Tibial nerve (tissue), 4 donors: Measurements from ENCODE around the gene HDHD5. TPM values are rescaled to one million over a fixed set of nuclear protein-coding genes. Genes with fewer than 3 reads are reported as not detected.
A peak's percentile ranks its signal among the peaks of the same experiment; 100 is the strongest.

Experiments used
- DNase-seq, 2 donors: peaks; one replicate each; pipeline ENCODE4 v3.0.0-alpha.2; 2019; ENCODE audit warnings: low spot score in 2 of 2
- H3K27ac ChIP-seq, 4 donors: fragments of 200-600 bp; sonication (generic) in 3 of 4; one replicate each; pipeline ENCODE4 v1.5.1; 2017 to 2019; ENCODE audit warnings: mild to moderate bottlenecking in 1 of 4
- H3K27me3 ChIP-seq, 2 donors: fragments of 200-600 bp; sonication (generic) in 1 of 2; one replicate each; pipeline versions ENCODE4 v1.5.1 to v1.6.0; 2017 to 2019
- H3K36me3 ChIP-seq, 3 donors: fragments of 200-600 bp; sonication (generic); one replicate each; pipeline ENCODE4 v1.5.1; 2018 to 2019
- H3K4me1 ChIP-seq, 4 donors: fragments of 200-600 bp; sonication (generic) in 3 of 4; one replicate each; pipeline ENCODE4 v1.5.1; 2017 to 2019
- H3K4me3 ChIP-seq, 4 donors: fragments of 200-600 bp; sonication (generic) in 3 of 4; one replicate each; pipeline ENCODE4 v1.5.1; 2017 to 2019; ENCODE audit warnings: mild to moderate bottlenecking in 1 of 4, moderate library complexity in 1 of 4
- H3K9me3 ChIP-seq, 4 donors: fragments of 200-600 bp; sonication (generic) in 3 of 4; one replicate each; pipeline ENCODE4 v1.5.1; 2017 to 2019
- CTCF ChIP-seq, 5 experiments: fragments of 200-600 bp in 3 of 5; fragments of 450-650 bp in 2 of 5; sonication (generic) in 3 of 5; IDR thresholded peaks; one replicate each; pipeline ENCODE4 v1.5.1; 2016 to 2019; ENCODE audit warnings: antibody characterized with exemption in 5 of 5, mild to moderate bottlenecking in 3 of 5, moderate library complexity in 2 of 5
- EP300 ChIP-seq, 2 donors: sonication (generic); formaldehyde crosslinking; IDR thresholded peaks; one replicate each; pipeline ENCODE4 v1.6.1; 2017; ENCODE audit warnings: antibody characterized with exemption in 2 of 2, mild to moderate bottlenecking in 1 of 2
- POLR2A ChIP-seq, 2 donors: fragments of 450-650 bp; IDR thresholded peaks; one replicate each; pipeline ENCODE4 v1.6.1; 2017; ENCODE audit warnings: antibody characterized with exemption in 2 of 2, mild to moderate bottlenecking in 2 of 2, moderate library complexity in 2 of 2
- whole genome bisulfite sequencing, 2 donors: methylation state at CpG; one replicate each; pipeline ENCODE4 v1.1.5; 2018; 5-methylcytosine and 5-hydroxymethylcytosine counted together
- total RNA-seq, 4 donors: library from RNA; depleted of rRNA; stranded (reverse); fragments of >200 nt; gene quantifications; one replicate each; pipeline ENCODE4 v1.1.0, GENCODE V29; 2016

HDHD5 gene
- total RNA-seq, 4 donors from 2014 or later = 34.7 to 51.3 (median 44.3) TPM

GRCh38 chr22:17109113-17109865 lies 49.8 kb downstream of the HDHD5 start:
- 84% methylated on average over 17 to 37 of the region's 42 CpGs for WGBS, 2 donors
- Histone ChIP-seq H3K27me3 (no peaks in the 10 kb centered on the region), H3K4me1 (no peaks in the 10 kb centered on the region), H3K4me3 (no peak overlapping the region), H3K9me3 (no peaks in the 10 kb centered on the region), H3K27ac (no peak overlapping the region), H3K36me3 (peaks cover 0 to 75% (median 38%) of the 10 kb centered on the region in 3 donors)
- no peak for TF ChIP-seq EP300 (IDR thresholded peaks at IDR 0.05)
- no peak for TF ChIP-seq POLR2A (IDR thresholded peaks at IDR 0.05)
- DNase-seq = no peak

- TF ChIP-seq POLR2A (IDR thresholded peaks at IDR 0.05) = no peak
- no peak for TF ChIP-seq CTCF (IDR thresholded peaks at IDR 0.05)
- TF ChIP-seq EP300 (IDR thresholded peaks at IDR 0.05) = no peak
- no peak overlapping the region for H3K4me3 ChIP-seq
- no peak overlapping the region for H3K27ac ChIP-seq
- H3K4me1 ChIP-seq = no peaks in the 10 kb centered on the region
- DNase-seq = no peak
- no peaks in the 10 kb centered on the region for H3K9me3 ChIP-seq
- H3K27me3 ChIP-seq = no peaks in the 10 kb centered on the region
- peaks cover 0 to 79% (median 38%) of the 10 kb centered on the region in 3 donors for H3K36me3 ChIP-seq
- WGBS, 2 donors = 91 to 97% methylated on average over 23 to 43 of the region's 66 CpGs
Observed at GRCh38 chr22:17108256-17109112, 50.6 kb downstream of the HDHD5 start.

- no peak for TF ChIP-seq CTCF (IDR thresholded peaks at IDR 0.05)
- no peak for TF ChIP-seq EP300 (IDR thresholded peaks at IDR 0.05)
- no peak for TF ChIP-seq POLR2A (IDR thresholded peaks at IDR 0.05)
- DNase-seq = no peak
- no peaks in the 10 kb centered on the region for H3K27me3 ChIP-seq
- H3K27ac ChIP-seq = no peak overlapping the region
- H3K9me3 ChIP-seq = no peaks in the 10 kb centered on the region
- peaks cover 0 to 89% (median 39%) of the 10 kb centered on the region in 3 donors for H3K36me3 ChIP-seq
- peaks cover 0 to under 1% (median 0%) of the 10 kb centered on the region in 4 donors for H3K4me1 ChIP-seq
- WGBS, 2 donors = 76 to 90% methylated on average over 4 to 6 of the region's 6 CpGs
- no peak overlapping the region for H3K4me3 ChIP-seq
Observed at GRCh38 chr22:17107547-17107810, 51.6 kb downstream of the HDHD5 start.

- 81 to 82% methylated on average over 15 of the region's 15 CpGs for WGBS, 2 donors
- no peak for DNase-seq
- Histone ChIP-seq H3K36me3 (peaks cover 0 to 94% (median 44%) of the 10 kb centered on the region in 3 donors), H3K9me3 (no peaks in the 10 kb centered on the region), H3K27ac (no peak overlapping the region), H3K4me1 (peaks cover 0 to 5% (median 0%) of the 10 kb centered on the region in 4 donors), H3K4me3 (no peak overlapping the region), H3K27me3 (no peaks in the 10 kb centered on the region)
- TF ChIP-seq CTCF (IDR thresholded peaks at IDR 0.05) (no peak), EP300 (IDR thresholded peaks at IDR 0.05) (peak in 1 of 2 donors; percentile 84)
Observed at GRCh38 chr22:17106785-17107546, 52.1 kb downstream of the HDHD5 start.

- TF ChIP-seq POLR2A (IDR thresholded peaks at IDR 0.05) = no peak
- TF ChIP-seq CTCF (IDR thresholded peaks at IDR 0.05) = no peak
- TF ChIP-seq EP300 (IDR thresholded peaks at IDR 0.05) = no peak
- H3K4me3 ChIP-seq = no peak overlapping the region
- H3K4me1 ChIP-seq = peaks cover 0 to 8% (median 0%) of the 10 kb centered on the region in 4 donors
- no peaks in the 10 kb centered on the region for H3K27me3 ChIP-seq
- 82 to 83% methylated on average over 12 of the region's 12 CpGs for WGBS, 2 donors
- H3K9me3 ChIP-seq = no peaks in the 10 kb centered on the region
- peaks cover 0 to 96% (median 49%) of the 10 kb centered on the region in 3 donors for H3K36me3 ChIP-seq
- no peak overlapping the region for H3K27ac ChIP-seq
- no peak for DNase-seq
Observed at GRCh38 chr22:17106161-17106784, 52.8 kb downstream of the HDHD5 start.
